HEK293 (cell line): ENCODE results near the gene XCL1.

ENCODE experiments used
- CTCF ChIA-PET: fragments of 350-600 bp; formaldehyde crosslinking; extraction: SDS; loops from one replicate; lab custom pipeline; 2021; ENCODE audit warnings: antibody characterized with exemption; lab: Yijun Ruan, JAX
- POLR2A ChIA-PET: fragments of 300-600 bp; formaldehyde crosslinking; extraction: SDS; loops from one replicate; lab custom pipeline; 2020; ENCODE audit warnings: antibody characterized with exemption, inconsistent platforms; lab: Yijun Ruan, JAX
- H3K27ac ChIP-seq: fragments of 200-500 bp; sonication (Bioruptor generic); 2 replicates; pipeline ENCODE4 v1.5.1; 2014; ENCODE audit warnings: low read depth, low read length, control low read depth, inconsistent platforms; ENCODE audit errors: extremely low read depth
- H3K36me3 ChIP-seq, 2 experiments: fragments of 200-500 bp in 1 of 2; sonication (Bioruptor generic) in 1 of 2; 1 replicate in 1 of 2; 2 replicates in 1 of 2; pipeline ENCODE4 v1.5.1; 2014 to 2017; ENCODE audit warnings: inconsistent platforms in 2 of 2, low read length in 2 of 2; ENCODE audit not compliant: control insufficient read depth in 2 of 2, insufficient read depth in 1 of 2
- H3K4me1 ChIP-seq: fragments of 200-500 bp; sonication (Bioruptor generic); 2 replicates; pipeline ENCODE4 v1.5.1; 2014; ENCODE audit warnings: mild to moderate bottlenecking, low read length, inconsistent platforms; ENCODE audit not compliant: control insufficient read depth, insufficient read depth
- H3K4me3 ChIP-seq: 2 replicates; pipeline ENCODE4 v1.5.1; 2011; ENCODE audit warnings: low read depth, mild to moderate bottlenecking, control low read depth, low read length, moderate library complexity
- H3K9me3 ChIP-seq: fragments of 200-500 bp; sonication (Bioruptor generic); 2 replicates; pipeline ENCODE4 v1.5.1; 2014; ENCODE audit warnings: low read depth, low read length, inconsistent platforms; ENCODE audit not compliant: control insufficient read depth, insufficient read depth
- GFI1B ChIP-seq: fragments of 450-650 bp; formaldehyde crosslinking; IDR thresholded peaks from 2 replicates; pipeline ENCODE4 v1.5.1; 2016; ENCODE audit warnings: missing biosample characterization, missing genetic modification characterization
- IKZF3 ChIP-seq: fragments of 450-650 bp; IDR thresholded peaks from 2 replicates; pipeline ENCODE4 v1.5.0; 2018; ENCODE audit warnings: missing biosample characterization, mild to moderate bottlenecking, missing genetic modification characterization, moderate library complexity
- OVOL3 ChIP-seq: fragments of 450-650 bp; formaldehyde crosslinking; IDR thresholded peaks from 2 replicates; pipeline ENCODE4 v1.5.1; 2016; ENCODE audit warnings: missing biosample characterization, missing genetic modification characterization
- ZNF214 ChIP-seq: fragments of 450-650 bp; formaldehyde crosslinking; IDR thresholded peaks from 2 replicates; pipeline ENCODE4 v1.5.1; 2017; ENCODE audit warnings: missing biosample characterization, mild to moderate bottlenecking, missing genetic modification characterization, borderline replicate concordance
- ZNF23 ChIP-seq: fragments of 450-650 bp; formaldehyde crosslinking; IDR thresholded peaks from 2 replicates; pipeline ENCODE4 v1.5.1; 2016; ENCODE audit warnings: missing biosample characterization, missing genetic modification characterization, borderline replicate concordance
- ZNF24 ChIP-seq: fragments of 450-650 bp; formaldehyde crosslinking; IDR thresholded peaks from 2 replicates; pipeline ENCODE4 v1.5.1; 2016; ENCODE audit warnings: missing biosample characterization, missing genetic modification characterization
- ZNF266 ChIP-seq: fragments of 450-650 bp; formaldehyde crosslinking; IDR thresholded peaks from 2 replicates; pipeline ENCODE4 v1.5.1; 2016; ENCODE audit warnings: missing biosample characterization, missing genetic modification characterization, low read depth
- ZNF274 ChIP-seq, 2 experiments: fragments of 200-500 bp in 1 of 2; fragments of 450-650 bp in 1 of 2; sonication (Bioruptor generic) in 1 of 2; formaldehyde crosslinking in 1 of 2; IDR thresholded peaks; 2 replicates each; pipeline versions ENCODE4 v1.5.1 to v1.6.1; 2014 to 2016; ENCODE audit warnings: borderline replicate concordance in 1 of 2, inconsistent platforms in 1 of 2, low read length in 1 of 2, missing biosample characterization in 1 of 2, missing genetic modification characterization in 1 of 2
- ZNF585B ChIP-seq: fragments of 450-650 bp; formaldehyde crosslinking; IDR thresholded peaks from 2 replicates; pipeline ENCODE4 v1.5.1; 2016; ENCODE audit warnings: missing biosample characterization, missing genetic modification characterization
- ZNF623 ChIP-seq: fragments of 450-650 bp; formaldehyde crosslinking; IDR thresholded peaks from 2 replicates; pipeline ENCODE4 v1.5.1; 2016; ENCODE audit warnings: missing biosample characterization, missing genetic modification characterization
- ZNF654 ChIP-seq: fragments of 450-650 bp; formaldehyde crosslinking; IDR thresholded peaks from 2 replicates; pipeline ENCODE4 v1.5.1; 2016; ENCODE audit warnings: low read depth, missing biosample characterization, missing genetic modification characterization
- ZNF677 ChIP-seq: fragments of 450-650 bp; IDR thresholded peaks from 2 replicates; pipeline ENCODE4 v1.5.0; 2018; ENCODE audit warnings: missing biosample characterization, mild to moderate bottlenecking, missing genetic modification characterization, moderate library complexity
- ZNF747 ChIP-seq: fragments of 450-650 bp; formaldehyde crosslinking; IDR thresholded peaks from 2 replicates; pipeline ENCODE4 v1.5.1; 2016; ENCODE audit warnings: missing biosample characterization, missing genetic modification characterization
- ZNF843 ChIP-seq: fragments of 450-650 bp; formaldehyde crosslinking; IDR thresholded peaks from 2 replicates; pipeline ENCODE4 v1.5.1; 2016; ENCODE audit warnings: missing biosample characterization, missing genetic modification characterization
- ZSCAN23 ChIP-seq: fragments of 450-650 bp; formaldehyde crosslinking; IDR thresholded peaks from 2 replicates; pipeline ENCODE4 v1.5.1; 2016; ENCODE audit warnings: missing biosample characterization, missing genetic modification characterization
- TF ChIP-seq, protein P1 (sequence below): fragments of 450-650 bp; formaldehyde crosslinking; conservative IDR thresholded peaks from 2 replicates; pipeline ENCODE4 v1.5.1; 2016; ENCODE audit warnings: low read depth, missing biosample characterization, missing genetic modification characterization
- TF ChIP-seq, protein P2 (sequence below): fragments of 450-650 bp; IDR thresholded peaks from 2 replicates; pipeline ENCODE4 v1.5.1; 2018; ENCODE audit warnings: missing biosample characterization, missing genetic modification characterization
- TF ChIP-seq, protein P3 (sequence below): fragments of 450-650 bp; formaldehyde crosslinking; IDR thresholded peaks from 2 replicates; pipeline ENCODE4 v1.5.1; 2016; ENCODE audit warnings: missing biosample characterization, missing genetic modification characterization
- TF ChIP-seq, protein P4 (sequence below): fragments of 450-650 bp; formaldehyde crosslinking; IDR thresholded peaks from 2 replicates; pipeline ENCODE4 v1.5.1; 2017; ENCODE audit warnings: missing biosample characterization, missing genetic modification characterization
- TF ChIP-seq, protein P5 (sequence below): fragments of 450-650 bp; formaldehyde crosslinking; IDR thresholded peaks from 2 replicates; pipeline ENCODE4 v1.5.0; 2017; ENCODE audit warnings: missing biosample characterization, missing genetic modification characterization, borderline replicate concordance

XCL1 gene

DNA sequence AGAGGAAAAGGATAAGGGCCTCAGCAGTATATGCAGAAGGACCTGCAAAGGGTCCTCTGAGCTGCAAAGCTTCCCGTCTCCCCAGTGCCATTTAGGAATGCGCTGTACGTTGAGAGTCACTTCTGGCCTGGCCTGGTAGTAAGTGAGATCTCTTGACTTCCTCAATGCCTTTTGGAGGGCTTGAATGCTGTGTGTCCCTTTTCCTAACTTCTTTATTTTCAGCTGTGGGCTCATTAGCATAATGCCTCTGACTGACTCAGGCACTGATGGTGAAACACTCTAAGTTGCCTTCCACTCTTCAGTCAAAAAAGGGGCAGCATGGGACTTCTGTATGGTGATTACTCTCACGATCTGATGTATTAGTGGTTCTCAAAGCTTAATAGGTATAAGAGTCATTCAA lies 49.9 kb downstream of the XCL1 start (continued):
- no peak for TF ChIP-seq ZNF654 (tag by site-specific recombination)
- TF ChIP-seq, protein P1, sequence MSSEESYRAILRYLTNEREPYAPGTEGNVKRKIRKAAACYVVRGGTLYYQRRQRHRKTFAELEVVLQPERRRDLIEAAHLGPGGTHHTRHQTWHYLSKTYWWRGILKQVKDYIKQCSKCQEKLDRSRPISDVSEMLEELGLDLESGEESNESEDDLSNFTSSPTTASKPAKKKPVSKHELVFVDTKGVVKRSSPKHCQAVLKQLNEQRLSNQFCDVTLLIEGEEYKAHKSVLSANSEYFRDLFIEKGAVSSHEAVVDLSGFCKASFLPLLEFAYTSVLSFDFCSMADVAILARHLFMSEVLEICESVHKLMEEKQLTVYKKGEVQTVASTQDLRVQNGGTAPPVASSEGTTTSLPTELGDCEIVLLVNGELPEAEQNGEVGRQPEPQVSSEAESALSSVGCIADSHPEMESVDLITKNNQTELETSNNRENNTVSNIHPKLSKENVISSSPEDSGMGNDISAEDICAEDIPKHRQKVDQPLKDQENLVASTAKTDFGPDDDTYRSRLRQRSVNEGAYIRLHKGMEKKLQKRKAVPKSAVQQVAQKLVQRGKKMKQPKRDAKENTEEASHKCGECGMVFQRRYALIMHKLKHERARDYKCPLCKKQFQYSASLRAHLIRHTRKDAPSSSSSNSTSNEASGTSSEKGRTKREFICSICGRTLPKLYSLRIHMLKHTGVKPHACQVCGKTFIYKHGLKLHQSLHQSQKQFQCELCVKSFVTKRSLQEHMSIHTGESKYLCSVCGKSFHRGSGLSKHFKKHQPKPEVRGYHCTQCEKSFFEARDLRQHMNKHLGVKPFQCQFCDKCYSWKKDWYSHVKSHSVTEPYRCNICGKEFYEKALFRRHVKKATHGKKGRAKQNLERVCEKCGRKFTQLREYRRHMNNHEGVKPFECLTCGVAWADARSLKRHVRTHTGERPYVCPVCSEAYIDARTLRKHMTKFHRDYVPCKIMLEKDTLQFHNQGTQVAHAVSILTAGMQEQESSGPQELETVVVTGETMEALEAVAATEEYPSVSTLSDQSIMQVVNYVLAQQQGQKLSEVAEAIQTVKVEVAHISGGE (tag by site-specific recombination) = no peak
- TF ChIP-seq GFI1B (tag by site-specific recombination) = no peak
- TF ChIP-seq, protein P2, sequence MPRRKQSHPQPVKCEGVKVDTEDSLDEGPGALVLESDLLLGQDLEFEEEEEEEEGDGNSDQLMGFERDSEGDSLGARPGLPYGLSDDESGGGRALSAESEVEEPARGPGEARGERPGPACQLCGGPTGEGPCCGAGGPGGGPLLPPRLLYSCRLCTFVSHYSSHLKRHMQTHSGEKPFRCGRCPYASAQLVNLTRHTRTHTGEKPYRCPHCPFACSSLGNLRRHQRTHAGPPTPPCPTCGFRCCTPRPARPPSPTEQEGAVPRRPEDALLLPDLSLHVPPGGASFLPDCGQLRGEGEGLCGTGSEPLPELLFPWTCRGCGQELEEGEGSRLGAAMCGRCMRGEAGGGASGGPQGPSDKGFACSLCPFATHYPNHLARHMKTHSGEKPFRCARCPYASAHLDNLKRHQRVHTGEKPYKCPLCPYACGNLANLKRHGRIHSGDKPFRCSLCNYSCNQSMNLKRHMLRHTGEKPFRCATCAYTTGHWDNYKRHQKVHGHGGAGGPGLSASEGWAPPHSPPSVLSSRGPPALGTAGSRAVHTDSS (tag by site-specific recombination) = no peak
- TF ChIP-seq, protein P3, sequence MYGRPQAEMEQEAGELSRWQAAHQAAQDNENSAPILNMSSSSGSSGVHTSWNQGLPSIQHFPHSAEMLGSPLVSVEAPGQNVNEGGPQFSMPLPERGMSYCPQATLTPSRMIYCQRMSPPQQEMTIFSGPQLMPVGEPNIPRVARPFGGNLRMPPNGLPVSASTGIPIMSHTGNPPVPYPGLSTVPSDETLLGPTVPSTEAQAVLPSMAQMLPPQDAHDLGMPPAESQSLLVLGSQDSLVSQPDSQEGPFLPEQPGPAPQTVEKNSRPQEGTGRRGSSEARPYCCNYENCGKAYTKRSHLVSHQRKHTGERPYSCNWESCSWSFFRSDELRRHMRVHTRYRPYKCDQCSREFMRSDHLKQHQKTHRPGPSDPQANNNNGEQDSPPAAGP (tag by site-specific recombination) = no peak
- TF ChIP-seq, protein P4, sequence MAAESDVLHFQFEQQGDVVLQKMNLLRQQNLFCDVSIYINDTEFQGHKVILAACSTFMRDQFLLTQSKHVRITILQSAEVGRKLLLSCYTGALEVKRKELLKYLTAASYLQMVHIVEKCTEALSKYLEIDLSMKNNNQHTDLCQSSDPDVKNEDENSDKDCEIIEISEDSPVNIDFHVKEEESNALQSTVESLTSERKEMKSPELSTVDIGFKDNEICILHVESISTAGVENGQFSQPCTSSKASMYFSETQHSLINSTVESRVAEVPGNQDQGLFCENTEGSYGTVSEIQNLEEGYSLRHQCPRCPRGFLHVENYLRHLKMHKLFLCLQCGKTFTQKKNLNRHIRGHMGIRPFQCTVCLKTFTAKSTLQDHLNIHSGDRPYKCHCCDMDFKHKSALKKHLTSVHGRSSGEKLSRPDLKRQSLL (tag by site-specific recombination) = no peak

DNA sequence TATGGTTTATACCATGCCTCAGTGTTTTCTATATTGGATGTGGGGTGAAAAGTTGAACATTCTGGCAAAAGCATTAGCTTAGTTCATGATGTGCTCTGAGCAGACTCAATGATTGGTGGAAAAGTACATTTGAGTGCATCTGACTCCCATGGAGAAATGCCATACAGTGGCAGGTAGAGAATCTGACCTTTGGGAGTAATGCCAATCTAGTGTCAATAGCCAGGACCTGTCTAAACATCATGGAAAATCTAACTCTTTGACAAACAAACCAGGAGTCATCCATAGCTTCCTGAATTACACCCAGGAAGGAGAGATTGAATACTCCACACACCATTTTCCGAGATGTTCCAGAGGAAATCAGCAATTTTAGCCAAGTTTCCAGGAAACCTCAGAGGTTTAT lies 51.0 kb downstream of the XCL1 start:
- ChIA-PET POLR2A (no interaction called here), CTCF (interaction anchor here (1.1 kb wide), 1 partner anchor 24 kb away, joined by 3 read pairs; no protein-coding TSS in a partner anchor)
- TF ChIP-seq ZNF274 (IDR thresholded peaks at IDR 0.05; ENCODE audit: low read length) (no peak), ZNF274 (tag by site-specific recombination; IDR thresholded peaks at IDR 0.05; ENCODE audit: borderline replicate concordance) (no peak), ZNF677 (no peak), ZNF747 (no peak), ZNF843 (tag by site-specific recombination) (no peak), OVOL3 (tag by site-specific recombination) (no peak), ZNF585B (no peak), ZNF24 (tag by site-specific recombination) (no peak), ZNF23 (tag by site-specific recombination) (no peak), ZNF214 (no peak), ZNF266 (no peak), ZNF623 (tag by site-specific recombination) (no peak), ZSCAN23 (no peak), IKZF3 (no peak)
- TF ChIP-seq, protein P5, sequence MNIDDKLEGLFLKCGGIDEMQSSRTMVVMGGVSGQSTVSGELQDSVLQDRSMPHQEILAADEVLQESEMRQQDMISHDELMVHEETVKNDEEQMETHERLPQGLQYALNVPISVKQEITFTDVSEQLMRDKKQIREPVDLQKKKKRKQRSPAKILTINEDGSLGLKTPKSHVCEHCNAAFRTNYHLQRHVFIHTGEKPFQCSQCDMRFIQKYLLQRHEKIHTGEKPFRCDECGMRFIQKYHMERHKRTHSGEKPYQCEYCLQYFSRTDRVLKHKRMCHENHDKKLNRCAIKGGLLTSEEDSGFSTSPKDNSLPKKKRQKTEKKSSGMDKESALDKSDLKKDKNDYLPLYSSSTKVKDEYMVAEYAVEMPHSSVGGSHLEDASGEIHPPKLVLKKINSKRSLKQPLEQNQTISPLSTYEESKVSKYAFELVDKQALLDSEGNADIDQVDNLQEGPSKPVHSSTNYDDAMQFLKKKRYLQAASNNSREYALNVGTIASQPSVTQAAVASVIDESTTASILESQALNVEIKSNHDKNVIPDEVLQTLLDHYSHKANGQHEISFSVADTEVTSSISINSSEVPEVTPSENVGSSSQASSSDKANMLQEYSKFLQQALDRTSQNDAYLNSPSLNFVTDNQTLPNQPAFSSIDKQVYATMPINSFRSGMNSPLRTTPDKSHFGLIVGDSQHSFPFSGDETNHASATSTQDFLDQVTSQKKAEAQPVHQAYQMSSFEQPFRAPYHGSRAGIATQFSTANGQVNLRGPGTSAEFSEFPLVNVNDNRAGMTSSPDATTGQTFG = no peak

More for the DNA sequence above, 51.0 kb downstream of the XCL1 start:
- H3K4me3 ChIP-seq = no peak overlapping the region
- H3K27ac ChIP-seq = no peak overlapping the region
- no peaks in the 10 kb centered on the region for H3K9me3 ChIP-seq
- H3K4me1 ChIP-seq = no peaks in the 10 kb centered on the region; the same call in 1 of the 2 replicates
- no peaks in the 10 kb centered on the region for H3K36me3 ChIP-seq
